Measurements from ENCODE around the gene LOC101059915.
"Not testable (repeated sequence)": the region's sequence is repeated elsewhere in the genome, so short reads cannot be mapped to it uniquely, and the experiment has no call there.

The LOC101059915 gene

DNA sequence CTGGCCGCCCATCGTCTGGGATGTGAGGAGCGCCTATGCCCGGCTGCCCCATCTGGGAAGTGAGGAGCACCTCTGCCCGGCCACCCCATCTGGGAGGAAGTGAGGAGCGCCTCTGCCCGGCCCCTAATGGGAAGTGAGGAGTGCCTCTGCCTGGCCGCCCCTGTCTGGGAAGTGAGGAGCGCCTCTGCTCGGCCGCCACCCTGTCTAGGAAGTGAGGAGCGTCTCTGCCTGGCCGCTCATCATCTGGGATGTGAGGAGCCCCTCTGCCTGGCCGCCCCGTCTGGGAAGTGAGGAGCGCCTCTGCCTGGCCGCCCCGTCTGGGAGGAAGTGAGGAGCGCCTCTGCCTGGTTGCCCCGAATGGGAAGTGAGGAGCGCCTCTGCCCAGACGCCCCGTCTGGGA, 8.3 kb downstream of the LOC101059915 start:
- not testable (repeated sequence) for DNase-seq (ENCODE audit: low read depth)

DNA sequence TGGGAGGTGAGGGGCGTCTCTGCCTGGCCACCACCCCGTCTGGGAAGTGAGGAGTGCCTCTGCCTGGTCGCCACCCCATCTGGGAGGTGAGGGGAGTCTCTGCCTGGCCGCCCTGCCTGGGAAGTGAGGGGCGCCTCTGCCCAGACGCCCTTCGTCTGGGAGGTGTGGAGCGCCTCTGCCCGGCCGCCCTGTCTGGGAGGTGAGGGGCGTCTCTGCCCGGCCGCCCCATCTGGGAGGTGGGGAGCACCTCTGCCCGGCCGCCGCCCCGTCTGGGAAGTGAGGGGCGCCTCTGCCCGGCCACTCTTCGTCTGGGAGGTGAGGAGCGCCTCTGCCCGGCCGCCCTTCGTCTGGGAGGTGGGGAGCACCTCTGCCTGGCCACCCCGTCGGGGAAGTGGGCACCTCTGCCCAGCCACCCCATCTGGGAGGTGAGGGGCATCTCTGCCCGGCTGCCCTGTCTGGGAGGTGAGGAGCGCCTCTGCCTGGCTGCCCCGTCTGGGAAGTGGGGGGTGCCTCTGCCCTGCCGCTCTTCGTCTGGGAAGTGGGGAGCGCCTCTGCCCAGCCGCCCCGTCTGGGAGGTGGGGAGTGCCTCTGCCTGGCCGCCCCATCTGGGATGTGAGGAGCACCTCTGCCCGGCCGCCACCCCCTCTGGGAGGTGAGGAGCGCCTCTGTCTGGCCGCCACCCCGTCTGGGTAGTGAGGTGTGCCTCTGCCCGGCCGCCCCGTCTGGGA, 8.9 kb downstream of the LOC101059915 start:
- DNase-seq (ENCODE audit: low read depth) = not testable (repeated sequence)

DNA sequence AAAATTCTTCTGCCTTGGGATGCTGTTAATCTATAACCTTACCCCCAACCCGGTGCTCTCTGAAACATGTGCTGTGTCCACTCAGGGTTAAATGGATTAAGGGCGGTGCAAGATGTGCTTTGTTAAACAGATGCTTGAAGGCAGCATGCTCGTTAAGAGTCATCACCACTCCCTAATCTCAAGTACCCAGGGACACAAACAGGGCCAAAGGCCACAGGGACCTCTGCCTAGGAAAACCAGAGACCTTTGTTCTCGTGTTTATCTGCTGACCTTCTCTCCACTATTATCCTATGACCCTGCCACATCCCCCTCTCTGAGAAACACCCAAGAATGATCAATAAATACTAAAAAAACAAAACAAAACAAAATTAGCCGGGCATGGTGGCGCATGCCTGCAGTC, 9.8 kb downstream of the LOC101059915 start:
- DNase-seq (ENCODE audit: low read depth) = not testable (repeated sequence)

DNA sequence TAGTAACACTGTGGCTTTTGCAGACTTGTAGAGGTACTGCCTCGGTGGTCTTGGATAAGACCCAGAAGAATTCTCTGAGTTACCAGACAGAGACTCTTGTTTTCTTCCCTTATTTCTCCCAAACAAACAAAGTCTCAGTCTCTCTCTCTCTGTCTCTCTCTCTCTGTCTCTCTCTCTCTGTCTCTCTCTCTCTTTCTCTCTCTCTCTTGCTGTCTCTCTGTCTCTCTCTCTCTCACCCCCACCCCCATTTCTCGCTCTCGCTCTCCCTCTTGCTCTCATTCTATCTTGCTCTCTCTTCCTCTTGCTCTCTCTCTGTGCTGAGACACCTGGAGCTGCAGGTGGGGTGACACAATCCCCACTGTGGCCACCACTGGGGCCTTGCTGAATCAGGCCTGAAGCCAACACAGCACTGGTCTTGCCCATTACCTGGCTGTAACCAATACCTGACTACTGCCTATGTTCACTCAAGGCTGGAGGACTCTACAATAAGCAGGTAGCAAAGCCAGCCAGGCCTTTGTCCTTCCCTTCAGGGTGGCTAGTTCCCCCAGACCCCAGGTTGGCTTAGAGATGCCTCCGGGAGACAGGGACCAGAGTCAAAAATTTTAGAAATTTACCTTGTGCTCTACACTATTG, 12.3 kb downstream of the LOC101059915 start:
- no peak for DNase-seq (ENCODE audit: low read depth)

DNA sequence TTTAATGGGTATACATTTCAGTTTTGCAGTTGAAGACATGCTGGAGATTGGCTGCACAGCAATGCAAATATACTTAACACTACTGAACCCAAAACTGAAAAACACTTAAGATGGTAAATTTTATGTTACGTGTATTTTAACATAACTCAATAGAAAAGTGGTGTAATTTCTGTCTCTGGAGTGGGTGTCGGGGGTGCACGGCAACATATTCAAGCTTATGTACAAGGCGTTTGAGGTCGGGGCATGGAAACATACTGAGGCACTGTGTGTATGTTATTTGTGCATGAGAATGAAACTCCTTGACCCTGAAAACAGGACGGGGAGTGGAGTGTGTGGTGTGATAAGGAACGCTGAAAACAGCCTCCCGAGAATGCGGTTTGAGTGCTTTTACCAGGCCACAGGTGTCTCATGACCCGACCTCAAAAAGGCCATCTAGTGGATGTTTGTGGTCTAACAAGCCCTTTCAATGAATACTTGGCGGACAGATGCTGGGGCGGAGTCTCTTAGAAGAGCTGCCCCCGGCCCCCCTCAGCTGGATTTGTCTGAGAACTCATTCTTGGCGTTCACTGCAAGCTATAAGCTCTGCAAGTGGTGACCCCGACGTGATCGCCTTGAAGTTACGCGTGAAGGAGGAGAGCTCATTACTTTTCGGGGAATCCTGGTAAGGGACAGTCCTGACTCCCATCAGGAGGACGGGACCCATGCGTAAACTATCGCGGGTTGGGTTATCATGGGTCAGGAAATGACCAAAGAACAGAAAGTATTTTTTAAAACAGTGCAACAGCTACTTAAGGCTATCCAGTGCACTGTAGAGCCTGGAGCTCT, 29.5 kb downstream of the LOC101059915 start:
- DNase-seq (ENCODE audit: low read depth) = not testable (repeated sequence)

DNA sequence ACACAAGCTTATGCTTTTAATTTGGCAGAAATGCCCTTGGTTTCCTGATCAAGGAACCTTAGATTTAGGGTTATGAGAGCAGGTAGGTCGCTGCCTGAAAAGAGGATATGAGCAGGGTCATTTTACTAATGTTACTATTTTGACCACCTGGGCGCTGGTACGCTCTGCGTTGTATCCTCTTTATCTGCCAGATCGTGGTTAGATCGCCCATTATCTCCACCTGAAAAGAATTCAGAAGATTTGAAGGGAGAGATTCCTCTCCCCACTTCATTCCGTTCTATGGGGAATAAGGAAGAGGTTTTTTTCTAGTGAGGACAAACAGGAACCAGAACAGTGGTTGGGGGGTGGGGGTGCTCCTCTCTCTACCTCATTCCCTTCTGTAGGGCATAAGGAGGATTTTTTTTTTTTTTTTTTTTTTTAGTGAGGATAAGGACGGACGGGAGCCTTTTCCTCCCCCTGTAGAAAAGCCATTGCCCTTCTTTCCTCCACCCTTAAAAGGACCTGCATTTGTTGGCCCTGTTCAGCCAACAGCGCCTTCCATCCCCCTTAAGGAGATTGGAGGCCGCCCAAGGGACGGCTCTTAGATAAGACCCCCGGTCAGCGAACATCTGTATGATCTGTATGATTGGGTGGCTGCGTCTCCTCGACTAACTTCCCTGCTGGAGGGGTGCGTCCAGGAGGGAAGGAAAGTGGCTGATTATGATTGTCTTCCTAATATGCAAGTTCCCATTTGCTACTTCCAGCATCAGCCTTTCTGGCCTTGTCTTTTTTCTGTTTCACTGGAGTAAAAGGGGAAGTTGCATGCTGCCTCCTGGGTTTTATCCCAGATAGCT, 30.3 kb downstream of the LOC101059915 start:
- DNase-seq (ENCODE audit: low read depth) = not testable (repeated sequence)

DNA sequence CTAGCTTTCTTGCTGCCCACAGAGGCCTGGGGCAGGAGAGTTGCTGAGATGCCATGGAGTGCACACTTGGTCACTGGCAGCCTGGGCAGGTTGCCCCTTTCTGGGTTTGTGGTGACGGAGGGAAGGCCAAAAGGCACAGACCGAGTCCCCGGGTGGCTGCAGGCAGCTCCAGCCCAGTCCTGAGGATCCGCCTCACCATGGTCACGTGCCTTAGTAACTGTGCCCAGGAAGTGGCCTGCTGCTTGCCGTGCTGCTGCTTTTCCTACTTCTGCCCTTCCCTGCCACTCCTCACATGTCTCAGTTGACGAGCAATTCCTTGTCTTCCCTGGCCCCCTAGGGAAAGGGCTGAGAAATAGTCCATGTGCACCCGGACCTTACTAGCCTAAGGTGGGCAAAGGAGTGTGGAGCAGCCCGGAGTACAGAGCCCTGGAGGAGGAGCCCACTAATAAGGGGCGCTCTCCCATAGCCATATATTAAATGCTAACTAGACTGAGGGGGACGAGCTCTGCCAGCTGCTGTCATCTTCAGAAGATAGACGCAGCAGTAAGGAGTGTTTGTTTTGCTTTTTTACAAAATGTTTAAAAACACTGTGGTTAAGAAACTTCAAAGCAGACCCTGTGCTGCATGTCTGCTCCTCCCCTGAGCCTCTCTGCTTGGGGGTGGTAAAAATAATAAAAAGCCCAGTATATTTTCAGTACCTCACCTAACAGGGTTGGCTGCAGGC, 31.1 kb downstream of the LOC101059915 start:
- DNase-seq (ENCODE audit: low read depth) = not testable (repeated sequence)

DNA sequence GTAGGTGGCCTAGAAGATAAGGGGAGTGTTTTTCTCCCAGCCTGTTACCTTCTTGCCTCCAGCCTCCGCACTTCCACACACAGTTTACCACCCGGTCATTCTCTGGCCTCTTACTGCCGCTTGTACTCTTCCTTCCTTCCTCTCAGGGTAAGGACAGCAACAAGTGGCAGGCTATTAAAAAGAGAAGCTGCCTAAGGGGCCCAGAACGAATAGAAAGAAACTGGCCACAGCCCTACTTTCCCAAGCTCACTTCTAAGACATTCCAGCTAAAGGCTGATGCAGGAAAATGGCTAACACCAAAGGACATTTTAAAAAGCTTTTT, 31.6 kb downstream of the LOC101059915 start:
- DNase-seq (ENCODE audit: low read depth) = not testable (repeated sequence)

DNA sequence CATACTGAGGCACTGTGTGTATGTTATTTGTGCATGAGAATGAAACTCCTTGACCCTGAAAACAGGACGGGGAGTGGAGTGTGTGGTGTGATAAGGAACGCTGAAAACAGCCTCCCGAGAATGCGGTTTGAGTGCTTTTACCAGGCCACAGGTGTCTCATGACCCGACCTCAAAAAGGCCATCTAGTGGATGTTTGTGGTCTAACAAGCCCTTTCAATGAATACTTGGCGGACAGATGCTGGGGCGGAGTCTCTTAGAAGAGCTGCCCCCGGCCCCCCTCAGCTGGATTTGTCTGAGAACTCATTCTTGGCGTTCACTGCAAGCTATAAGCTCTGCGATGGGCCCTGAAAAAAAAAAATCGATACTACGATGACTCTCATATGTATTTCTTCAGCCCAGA, 35.5 kb downstream of the LOC101059915 start:
- DNase-seq (ENCODE audit: low read depth) = not testable (repeated sequence)

DNA sequence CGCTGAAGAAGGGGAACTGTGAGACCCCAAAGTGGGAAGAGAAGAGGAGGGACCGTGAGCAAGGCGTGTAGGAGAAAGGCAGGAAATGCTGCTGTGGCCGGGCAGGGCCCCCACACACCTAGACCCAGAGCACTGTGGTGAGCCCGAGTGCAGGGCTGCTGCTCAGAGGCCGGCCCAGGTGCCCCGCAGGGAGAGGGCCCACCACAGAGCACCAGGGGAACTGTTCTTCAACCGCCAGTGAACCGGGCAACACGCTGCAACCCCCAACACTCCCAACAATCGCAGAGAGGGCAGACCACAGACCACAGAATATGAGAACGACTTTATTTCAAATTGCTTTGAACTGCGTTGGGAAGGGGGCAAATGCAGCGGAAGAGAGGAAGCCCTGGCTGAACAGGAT, 46.7 kb downstream of the LOC101059915 start:
- DNase-seq (ENCODE audit: low read depth) = not testable (repeated sequence)

DNA sequence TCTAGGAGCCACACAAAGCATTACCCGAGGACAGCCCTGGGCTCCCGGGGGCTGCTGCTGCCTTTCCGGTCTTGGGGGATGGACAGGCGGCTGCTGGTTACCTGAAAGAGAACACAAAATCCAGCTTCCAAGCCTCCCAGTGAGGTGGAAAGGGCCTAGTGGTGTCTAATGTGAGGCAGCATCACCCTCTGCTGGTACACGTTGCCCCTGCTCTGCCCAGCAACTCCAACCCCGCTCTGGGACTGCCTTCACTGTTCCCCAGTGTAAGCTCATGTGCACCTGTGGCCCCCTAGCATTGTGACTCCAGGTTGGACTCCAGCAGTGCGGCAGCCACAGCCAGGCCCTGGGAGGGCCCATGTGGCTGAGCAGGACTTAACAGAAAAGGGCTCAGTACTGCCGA, 48.2 kb downstream of the LOC101059915 start:
- DNase-seq (ENCODE audit: low read depth) = not testable (repeated sequence)

DNA sequence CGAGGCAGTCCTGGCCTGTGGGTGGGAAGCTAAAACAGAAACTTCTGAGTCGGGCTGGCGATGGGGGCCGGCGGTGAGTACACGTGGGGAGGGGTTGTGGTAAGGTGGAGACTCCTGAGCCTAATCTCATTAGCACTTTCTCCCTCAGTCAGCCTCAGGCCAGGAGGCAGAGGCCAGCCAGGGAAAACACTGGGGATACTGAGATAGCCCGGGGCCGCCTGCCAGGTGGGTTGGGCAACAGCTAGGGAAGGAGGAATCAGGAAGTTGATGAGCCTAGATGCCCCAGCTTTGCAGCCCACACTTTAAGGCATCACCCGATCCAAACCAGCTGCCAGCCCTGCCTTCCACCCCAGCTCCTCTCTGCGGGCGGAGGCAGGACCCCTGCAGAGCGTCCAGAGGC, 49.0 kb downstream of the LOC101059915 start:
- DNase-seq (ENCODE audit: low read depth) = not testable (repeated sequence)

DNA sequence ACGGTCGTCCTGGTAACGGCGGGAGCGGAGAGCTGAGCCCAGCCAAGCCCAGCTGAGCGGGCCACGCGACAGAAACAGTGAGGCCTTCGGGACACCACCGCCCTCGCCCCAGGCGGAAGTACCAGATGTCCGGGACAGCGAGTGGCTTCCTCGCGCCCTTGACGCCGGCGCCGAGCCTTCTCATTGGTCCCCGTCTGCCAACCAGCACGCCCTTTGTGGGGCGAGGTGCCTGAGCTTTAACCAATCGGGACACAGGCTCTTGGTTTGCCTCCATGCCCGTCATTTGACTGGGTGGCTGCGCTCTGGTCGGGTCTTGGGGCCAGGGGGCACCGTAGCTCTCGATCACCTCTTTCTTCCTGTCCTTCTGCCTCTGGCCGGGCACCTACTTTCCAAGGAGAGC, 50.8 kb downstream of the LOC101059915 start, which contains the start of gene CXorf49:
Gene CXorf49 (minus strand): TSS at position 101 of the 400 bp plus-strand sequence. CDS start 134 bp downstream, outside the sequence.
- DNase-seq (ENCODE audit: low read depth) = not testable (repeated sequence)

DNA sequence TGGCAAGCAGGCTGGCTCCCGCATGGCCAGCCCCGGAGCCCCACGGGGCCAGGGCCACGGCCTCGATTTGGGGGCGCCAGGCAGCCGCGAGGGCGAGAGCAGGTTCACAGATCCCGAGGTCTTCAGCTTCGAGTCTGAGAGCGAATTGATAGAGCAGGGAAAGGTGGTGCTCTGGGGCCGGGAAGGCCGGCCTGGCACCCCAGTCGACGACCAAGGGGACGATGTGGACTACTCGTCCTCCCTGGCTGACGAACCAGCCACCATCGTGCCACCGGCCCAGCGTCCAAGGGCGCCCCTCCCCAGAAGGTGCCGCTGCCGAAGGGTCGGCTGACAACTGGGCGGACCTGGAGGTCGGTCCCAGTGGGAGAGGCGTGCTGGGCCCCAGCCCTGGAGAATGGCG, 51.8 kb downstream of the LOC101059915 start:
- not testable (repeated sequence) for DNase-seq (ENCODE audit: low read depth)

DNA sequence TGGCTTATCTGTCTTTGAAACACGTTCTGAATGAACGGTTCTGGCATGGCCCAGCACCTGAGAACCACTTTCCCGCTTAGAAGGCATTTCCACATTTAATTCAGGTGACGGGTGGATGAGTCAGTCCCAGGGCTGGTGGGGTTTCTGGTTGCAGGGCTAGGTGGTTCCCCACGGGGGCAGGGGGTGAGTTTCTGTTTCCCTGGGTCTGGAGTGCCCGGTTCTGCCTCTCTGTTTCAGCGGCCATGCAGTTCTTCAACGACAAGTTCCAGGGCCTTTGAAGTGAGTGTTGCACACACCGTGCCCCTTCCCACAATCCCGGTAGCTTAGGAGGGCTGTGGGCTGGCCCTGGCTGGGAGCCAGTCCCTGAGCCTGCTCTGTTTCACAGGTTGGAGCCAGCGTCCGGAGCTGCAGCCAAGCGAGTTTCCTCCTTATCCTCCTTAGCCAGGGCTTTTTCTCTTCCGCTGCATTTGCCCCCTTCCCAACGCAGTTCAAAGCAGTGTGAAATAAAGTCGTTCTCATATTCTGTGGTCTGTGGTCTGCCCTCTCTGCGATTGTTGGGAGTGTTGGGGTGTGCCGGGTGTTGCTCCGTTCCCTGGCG, 53.0 kb downstream of the LOC101059915 start:
- DNase-seq (ENCODE audit: low read depth) = not testable (repeated sequence)

Data from stimulated activated CD8-positive, alpha-beta memory T cell treated with anti-CD3 and anti-CD28 coated beads, Interleukin-15, amount 100 ng/mL, for 1 hour (primary cell).